Thyroid gland (tissue), 4 donors: ENCODE data around the gene STAMBPL1.

Experiments
- POLR2A ChIP-seq, 2 donors: fragments of 450-650 bp; IDR thresholded peaks; one replicate each; pipeline ENCODE4 v1.6.1; 2017; ENCODE audit warnings: antibody characterized with exemption in 2 of 2, mild to moderate bottlenecking in 2 of 2, moderate library complexity in 1 of 2
- TF ChIP-seq, protein P1 (sequence below), 6 experiments: fragments of 200-600 bp in 3 of 6; fragments of 450-650 bp in 3 of 6; sonication (generic) in 3 of 6; IDR thresholded peaks; one replicate each; pipeline ENCODE4 v1.5.1; 2016 to 2019; ENCODE audit warnings: antibody characterized with exemption in 6 of 6, mild to moderate bottlenecking in 2 of 6, inconsistent platforms in 1 of 6, moderate library complexity in 1 of 6

DNA sequence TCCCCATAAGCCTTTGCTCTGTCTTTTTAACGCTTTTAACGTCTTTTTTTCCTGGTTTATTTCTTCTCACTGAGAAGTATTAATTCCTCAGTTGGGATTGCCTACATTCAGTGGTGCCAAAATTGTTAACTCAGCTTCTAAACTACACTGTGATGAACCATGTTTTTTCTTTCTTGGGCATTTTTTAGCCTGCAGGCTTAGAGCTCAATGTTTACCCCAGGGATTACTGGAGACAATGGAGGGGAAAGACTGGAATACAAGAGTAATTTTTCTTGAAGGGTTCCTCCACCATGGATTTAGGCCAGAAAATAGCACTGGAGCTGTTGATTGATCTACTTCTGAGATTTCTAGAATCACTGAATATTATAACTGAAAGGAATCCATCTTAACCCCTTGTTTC, 19.8 kb downstream of the STAMBPL1 start:
- TF ChIP-seq, protein P1, sequence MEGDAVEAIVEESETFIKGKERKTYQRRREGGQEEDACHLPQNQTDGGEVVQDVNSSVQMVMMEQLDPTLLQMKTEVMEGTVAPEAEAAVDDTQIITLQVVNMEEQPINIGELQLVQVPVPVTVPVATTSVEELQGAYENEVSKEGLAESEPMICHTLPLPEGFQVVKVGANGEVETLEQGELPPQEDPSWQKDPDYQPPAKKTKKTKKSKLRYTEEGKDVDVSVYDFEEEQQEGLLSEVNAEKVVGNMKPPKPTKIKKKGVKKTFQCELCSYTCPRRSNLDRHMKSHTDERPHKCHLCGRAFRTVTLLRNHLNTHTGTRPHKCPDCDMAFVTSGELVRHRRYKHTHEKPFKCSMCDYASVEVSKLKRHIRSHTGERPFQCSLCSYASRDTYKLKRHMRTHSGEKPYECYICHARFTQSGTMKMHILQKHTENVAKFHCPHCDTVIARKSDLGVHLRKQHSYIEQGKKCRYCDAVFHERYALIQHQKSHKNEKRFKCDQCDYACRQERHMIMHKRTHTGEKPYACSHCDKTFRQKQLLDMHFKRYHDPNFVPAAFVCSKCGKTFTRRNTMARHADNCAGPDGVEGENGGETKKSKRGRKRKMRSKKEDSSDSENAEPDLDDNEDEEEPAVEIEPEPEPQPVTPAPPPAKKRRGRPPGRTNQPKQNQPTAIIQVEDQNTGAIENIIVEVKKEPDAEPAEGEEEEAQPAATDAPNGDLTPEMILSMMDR (IDR thresholded peaks at IDR 0.05): no peak
- no peak for TF ChIP-seq POLR2A (IDR thresholded peaks at IDR 0.05)
